ENCODE data around the gene RERG.
"Not testable (repeated sequence)": the region's sequence is repeated elsewhere in the genome, so short reads cannot be mapped to it uniquely, and the experiment has no call there.

Gene RERG

GRCh38 chr12:15227004-15227679 is 5.9 kb upstream of the RERG start:
- TF ChIP-seq CTCF (IDR thresholded peaks at IDR 0.05), result peak; percentile 61
- Mint-ChIP-seq H3K9me3 (no peaks in the 10 kb centered on the region), H3K4me1 (peaks cover 14% of the 10 kb centered on the region), H3K36me3 (ENCODE audit: low read depth) (no peaks in the 10 kb centered on the region), H3K27ac (peak overlapping the region; percentile 50), H3K4me3 (no peak overlapping the region), H3K27me3 (ENCODE audit: low read depth, poor library complexity) (peaks cover 14% of the 10 kb centered on the region)
- peak; percentile 13 for DNase-seq

- Mint-ChIP-seq H3K27me3 (ENCODE audit: low read depth, poor library complexity) (peaks cover 20% of the 10 kb centered on the region), H3K4me1 (peaks cover 22% of the 10 kb centered on the region)
- not testable (repeated sequence) for DNase-seq; H3K27ac Mint-ChIP-seq; H3K9me3 Mint-ChIP-seq; H3K36me3 Mint-ChIP-seq (ENCODE audit: low read depth); H3K4me3 Mint-ChIP-seq
Observed at GRCh38 chr12:15225863-15226218, 4.6 kb upstream of the RERG start.

GRCh38 chr12:15225136-15225862 is 4.1 kb upstream of the RERG start:
- peaks cover 22% of the 10 kb centered on the region for H3K27me3 Mint-ChIP-seq (ENCODE audit: low read depth, poor library complexity)

GRCh38 chr12:15222219-15222618 is 1.0 kb upstream of the RERG start:
- no peak for TF ChIP-seq CTCF (IDR thresholded peaks at IDR 0.05)
- Mint-ChIP-seq H3K4me1 (peaks cover 35% of the 10 kb centered on the region), H3K4me3 (no peak overlapping the region), H3K27ac (no peak overlapping the region), H3K27me3 (ENCODE audit: low read depth, poor library complexity) (peaks cover 20% of the 10 kb centered on the region), H3K36me3 (ENCODE audit: low read depth) (no peaks in the 10 kb centered on the region), H3K9me3 (no peaks in the 10 kb centered on the region)
- DNase-seq, result peak; percentile 5

More at GRCh38 chr12:15225136-15225862, 4.1 kb upstream of the RERG start:
- peaks cover 27% of the 10 kb centered on the region for H3K4me1 Mint-ChIP-seq
- TF ChIP-seq CTCF (IDR thresholded peaks at IDR 0.05), result no peak
- H3K27ac Mint-ChIP-seq, result no peak overlapping the region
- no peak overlapping the region for H3K4me3 Mint-ChIP-seq
- H3K36me3 Mint-ChIP-seq (ENCODE audit: low read depth), result no peaks in the 10 kb centered on the region
- DNase-seq, result no peak
- no peaks in the 10 kb centered on the region for H3K9me3 Mint-ChIP-seq

GRCh38 chr12:15220451-15220850 is 766 bp downstream of the RERG start:
- no peaks in the 10 kb centered on the region for H3K9me3 Mint-ChIP-seq
- no peaks in the 10 kb centered on the region for H3K36me3 Mint-ChIP-seq (ENCODE audit: low read depth)
- DNase-seq, result no peak
- H3K4me1 Mint-ChIP-seq, result peaks cover 45% of the 10 kb centered on the region
- peaks cover 25% of the 10 kb centered on the region for H3K27me3 Mint-ChIP-seq (ENCODE audit: low read depth, poor library complexity)
- peak overlapping the region; percentile 81 for H3K4me3 Mint-ChIP-seq
- H3K27ac Mint-ChIP-seq, result no peak overlapping the region
- no peak for TF ChIP-seq CTCF (IDR thresholded peaks at IDR 0.05)

- no peaks in the 10 kb centered on the region for H3K36me3 Mint-ChIP-seq (ENCODE audit: low read depth)
Observed at GRCh38 chr12:15218794-15219193, 2.4 kb downstream of the RERG start.

More at GRCh38 chr12:15218794-15219193, 2.4 kb downstream of the RERG start:
- Mint-ChIP-seq H3K27ac (no peak overlapping the region), H3K4me1 (peaks cover 55% of the 10 kb centered on the region), H3K9me3 (no peaks in the 10 kb centered on the region), H3K27me3 (ENCODE audit: low read depth, poor library complexity) (peaks cover 28% of the 10 kb centered on the region), H3K4me3 (no peak overlapping the region)
- TF ChIP-seq CTCF (IDR thresholded peaks at IDR 0.05), result no peak
- DNase-seq, result no peak

All from nephron progenitor cell (in vitro differentiated cells).